Stimulated activated CD8-positive, alpha-beta memory T cell treated with anti-CD3 and anti-CD28 coated beads, Interleukin-15, amount 100 ng/mL, for 1 hour (primary cell): ENCODE results near the gene ATAD3A.
"Not testable (repeated sequence)": the region's sequence is repeated elsewhere in the genome, so short reads cannot be mapped to it uniquely, and the experiment has no call there.

ENCODE experiments used
- DNase-seq: peaks from one replicate; pipeline ENCODE4 v3.0.0-alpha.2; 2020; ENCODE audit warnings: low read depth

ATAD3A gene

GRCh38 chr1:1511533-1512285 lies at the start of gene ATAD3A:
Gene ATAD3A, plus strand, starts transcription at chr1:1512162. Its CDS starts 107 bp downstream, at chr1:1512269.
- DNase-seq: peak; percentile 87

- DNase-seq: no peak
Observed at GRCh38 chr1:1462318-1462966, 49.5 kb upstream of the ATAD3A start.

DNA sequence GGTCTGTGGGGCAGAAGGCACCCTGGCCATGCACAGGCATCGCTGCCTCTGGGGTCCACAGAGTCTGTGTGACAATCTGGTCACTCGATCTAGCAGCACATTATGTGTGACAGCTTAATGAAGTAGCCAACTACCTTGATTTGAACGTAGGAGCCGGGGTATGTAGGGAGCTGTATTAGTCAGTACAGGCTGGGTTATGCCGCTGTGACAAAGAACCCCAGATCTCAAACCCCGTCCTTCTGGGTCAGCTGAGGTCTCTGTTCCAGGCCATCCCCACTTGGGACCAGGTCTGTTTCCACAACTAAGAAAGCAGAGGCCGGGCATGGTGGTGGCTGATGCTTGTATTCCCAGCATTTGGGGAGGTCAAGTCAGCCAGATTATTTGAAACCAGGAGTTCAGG lies 48.6 kb upstream of the ATAD3A start:
- DNase-seq: no peak

GRCh38 chr1:1468196-1468985 lies 43.6 kb upstream of the ATAD3A start:
- not testable (repeated sequence) for DNase-seq

DNA sequence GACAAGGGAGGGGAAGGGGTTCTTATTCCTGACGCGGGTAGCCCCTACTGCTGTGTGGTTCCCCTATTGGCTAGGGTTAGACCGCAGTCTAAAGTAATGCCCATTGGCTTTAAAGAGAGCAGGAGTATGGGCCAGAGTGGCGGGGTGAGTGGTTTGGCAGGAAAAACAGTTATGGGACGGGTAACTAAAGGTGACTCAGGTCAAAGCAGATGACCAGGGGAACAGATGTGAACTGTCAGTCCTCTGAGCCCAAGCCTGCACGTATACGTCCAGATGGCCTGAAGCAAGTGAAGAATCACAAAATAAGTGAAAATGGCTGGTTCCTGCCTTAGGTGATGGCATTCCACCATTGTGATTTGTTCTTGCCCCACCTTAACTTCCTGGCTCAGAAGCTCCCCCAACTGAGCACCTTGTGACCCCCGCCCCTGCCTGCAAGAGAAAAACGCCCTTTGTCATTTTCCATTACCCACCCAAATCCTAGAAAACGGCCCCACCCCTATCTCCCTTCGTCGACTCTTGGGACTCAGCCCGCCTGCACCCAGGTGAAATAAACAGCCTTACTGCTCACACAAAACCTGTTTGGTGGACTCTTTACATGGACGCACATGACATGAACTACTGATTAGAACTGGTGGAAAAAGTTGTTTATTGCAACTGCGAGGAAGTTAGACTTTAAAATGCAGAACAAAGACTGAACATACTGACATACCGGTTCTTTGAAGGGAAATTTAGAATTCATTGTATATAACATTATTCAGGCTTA lies 41.2 kb upstream of the ATAD3A start:
- DNase-seq: no peak

- DNase-seq: peak; percentile 83
Observed at GRCh38 chr1:1471389-1472052, 40.4 kb upstream of the ATAD3A start, which contains the start of gene ATAD3B. Gene ATAD3B, plus strand, starts transcription at chr1:1471765. Its CDS starts 120 bp downstream, at chr1:1471885.

DNA sequence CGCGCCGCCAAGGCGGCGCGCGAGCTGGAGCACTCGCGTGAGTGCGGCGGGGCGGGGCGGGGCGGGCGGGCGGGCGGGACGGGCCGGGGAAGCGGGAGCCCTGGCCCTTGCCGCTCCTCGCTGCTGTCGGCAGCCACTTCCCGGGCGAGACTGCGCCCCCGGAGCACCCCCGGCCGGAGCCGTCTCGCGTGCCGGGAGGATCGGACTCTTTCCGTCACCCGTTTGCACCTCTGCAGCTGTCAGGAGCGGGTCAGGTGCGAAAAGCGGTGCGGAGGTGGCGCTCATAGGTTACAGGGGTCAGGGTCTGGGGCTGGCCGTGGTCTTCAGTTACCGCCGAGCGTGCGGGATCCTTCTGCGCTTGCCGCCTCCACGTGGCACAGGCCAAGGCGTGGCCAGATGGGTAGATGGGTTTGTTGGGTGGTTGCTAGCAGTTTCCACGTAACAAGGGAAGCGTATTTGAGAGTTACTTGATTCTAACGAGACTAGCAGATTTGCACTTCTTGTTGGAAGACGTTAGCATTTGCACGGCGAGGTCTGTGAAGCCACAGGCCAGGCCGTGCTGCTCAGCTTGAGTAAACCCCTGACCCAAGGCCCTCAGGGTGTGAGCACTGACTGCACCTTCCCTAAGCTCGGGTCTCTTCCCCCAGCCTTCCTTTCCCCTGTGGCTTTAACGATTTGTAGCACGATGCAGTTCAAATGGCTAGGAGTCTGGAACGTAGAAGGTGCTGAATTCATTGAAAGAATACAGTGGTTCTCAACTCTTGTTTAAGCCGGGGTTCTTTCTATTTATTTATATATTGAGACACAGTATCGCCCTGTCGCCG lies 39.7 kb upstream of the ATAD3A start:
- DNase-seq: not testable (repeated sequence)

DNA sequence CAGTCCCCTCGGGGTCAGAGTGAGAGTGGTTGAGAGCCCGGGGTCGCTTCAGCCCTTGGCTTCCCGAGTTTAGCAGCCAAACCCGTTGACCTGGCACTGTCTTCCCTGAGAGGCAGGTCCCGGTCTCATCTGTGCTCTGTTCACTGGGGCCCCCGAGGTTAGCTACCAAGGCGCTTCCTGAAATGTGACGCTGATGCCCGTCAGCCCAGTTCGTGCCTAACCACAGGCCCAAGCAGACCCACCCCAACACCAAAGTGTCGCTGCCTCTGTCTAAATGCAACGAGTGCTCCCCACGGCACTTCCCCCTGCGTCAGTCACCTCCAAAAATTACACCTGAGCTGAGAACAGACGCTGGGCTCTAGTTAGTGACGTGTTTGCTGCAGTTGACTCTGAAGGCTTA lies 36.0 kb upstream of the ATAD3A start:
- DNase-seq: not testable (repeated sequence)

DNA sequence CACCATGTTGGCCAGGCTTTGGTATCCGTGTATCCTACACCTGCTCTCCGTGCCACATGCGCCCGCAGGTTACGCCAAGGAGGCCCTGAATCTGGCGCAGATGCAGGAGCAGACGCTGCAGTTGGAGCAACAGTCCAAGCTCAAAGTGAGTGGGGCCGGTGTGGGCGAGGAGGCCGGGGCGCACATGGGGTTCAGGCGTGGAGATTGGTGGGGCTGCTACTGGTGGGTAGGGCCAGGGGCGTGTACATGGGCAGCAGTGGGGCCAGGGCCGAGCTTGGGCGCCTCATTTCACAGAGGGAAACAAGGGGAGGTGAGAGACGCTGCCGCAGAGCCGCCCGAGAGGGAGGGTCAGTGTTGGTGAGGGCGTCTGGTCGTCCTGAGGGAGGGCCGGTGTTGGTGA lies 34.8 kb upstream of the ATAD3A start:
- DNase-seq: no peak

GRCh38 chr1:1479547-1480487 lies 32.1 kb upstream of the ATAD3A start:
- DNase-seq: no peak

DNA sequence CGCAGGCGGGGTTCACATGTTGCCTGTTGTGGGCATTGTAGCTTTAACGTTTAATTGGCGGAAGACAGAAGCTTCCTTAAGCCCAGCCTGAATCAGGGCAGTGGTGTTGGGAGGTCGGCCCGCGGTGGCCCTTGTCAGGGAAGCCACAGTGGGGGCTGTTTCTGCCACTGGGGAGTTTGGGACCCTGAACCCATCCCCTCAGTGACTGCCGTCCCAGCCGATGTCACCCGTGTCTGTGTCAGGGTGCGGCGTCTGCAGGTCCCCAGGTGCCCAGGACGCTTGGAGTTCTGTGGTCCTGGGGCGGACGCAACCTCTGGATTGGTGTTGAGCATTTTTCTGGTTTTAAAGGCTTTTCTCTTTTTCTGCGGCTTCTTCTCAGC lies 31.5 kb upstream of the ATAD3A start:
- not testable (repeated sequence) for DNase-seq

GRCh38 chr1:1481811-1482210 lies 30.2 kb upstream of the ATAD3A start:
- DNase-seq: not testable (repeated sequence)

DNA sequence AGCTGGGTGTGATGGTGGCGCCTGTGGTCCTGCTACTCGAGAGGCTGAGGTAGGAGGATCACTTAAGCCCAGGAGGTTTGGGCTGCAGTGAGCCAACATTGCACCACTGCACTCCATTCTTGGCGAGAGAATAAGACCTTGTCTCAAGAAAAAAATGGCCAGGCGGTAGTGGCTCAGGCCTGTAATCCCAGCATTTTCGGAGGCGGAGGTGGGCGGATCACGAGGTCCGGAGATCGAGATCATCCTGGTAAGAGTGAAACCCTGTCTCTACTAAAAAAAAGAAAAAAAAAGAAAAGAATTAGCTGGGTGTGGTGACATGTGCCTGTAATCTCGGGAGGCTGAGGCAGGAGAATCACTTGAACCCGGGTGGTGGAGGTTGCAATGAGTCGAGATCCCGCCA lies 29.1 kb upstream of the ATAD3A start:
- DNase-seq: no peak

- no peak for DNase-seq
Observed at GRCh38 chr1:1483714-1484113, 28.2 kb upstream of the ATAD3A start.

DNA sequence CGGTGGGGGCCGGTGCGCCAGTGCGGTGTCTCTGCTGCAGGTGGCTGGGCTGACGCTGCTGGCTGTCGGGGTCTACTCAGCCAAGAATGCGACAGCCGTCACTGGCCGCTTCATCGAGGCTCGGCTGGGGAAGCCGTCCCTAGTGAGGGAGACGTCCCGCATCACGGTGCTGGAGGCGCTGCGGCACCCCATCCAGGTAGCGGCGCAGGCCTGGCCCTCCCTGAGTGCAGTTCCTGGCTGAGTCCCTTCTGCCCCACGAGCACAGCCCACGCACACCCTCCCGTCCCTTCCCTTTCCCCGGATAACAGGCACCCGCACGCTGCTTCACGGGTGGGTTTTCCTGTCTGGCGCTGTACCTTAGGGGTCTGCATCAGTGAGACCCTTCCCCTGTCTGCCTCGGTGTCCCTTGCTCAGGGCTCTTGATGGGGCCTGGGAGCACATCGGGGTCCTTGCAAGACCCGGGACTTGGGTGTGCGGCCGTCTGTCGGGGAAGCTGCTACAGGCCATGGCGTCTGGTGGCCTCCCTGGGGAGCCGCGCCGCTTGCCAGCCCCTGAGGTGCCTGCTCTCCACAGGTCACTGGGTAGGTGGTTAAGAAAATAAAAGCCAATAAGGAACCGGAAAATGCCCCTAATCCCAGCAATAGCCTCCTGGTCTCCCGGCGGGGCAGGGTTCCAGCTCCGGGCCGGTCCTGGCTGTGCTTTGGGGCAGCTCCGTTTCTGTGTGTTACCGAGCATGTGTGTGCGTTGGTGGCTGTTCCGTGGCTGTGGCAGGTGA lies 26.8 kb upstream of the ATAD3A start:
- not testable (repeated sequence) for DNase-seq

DNA sequence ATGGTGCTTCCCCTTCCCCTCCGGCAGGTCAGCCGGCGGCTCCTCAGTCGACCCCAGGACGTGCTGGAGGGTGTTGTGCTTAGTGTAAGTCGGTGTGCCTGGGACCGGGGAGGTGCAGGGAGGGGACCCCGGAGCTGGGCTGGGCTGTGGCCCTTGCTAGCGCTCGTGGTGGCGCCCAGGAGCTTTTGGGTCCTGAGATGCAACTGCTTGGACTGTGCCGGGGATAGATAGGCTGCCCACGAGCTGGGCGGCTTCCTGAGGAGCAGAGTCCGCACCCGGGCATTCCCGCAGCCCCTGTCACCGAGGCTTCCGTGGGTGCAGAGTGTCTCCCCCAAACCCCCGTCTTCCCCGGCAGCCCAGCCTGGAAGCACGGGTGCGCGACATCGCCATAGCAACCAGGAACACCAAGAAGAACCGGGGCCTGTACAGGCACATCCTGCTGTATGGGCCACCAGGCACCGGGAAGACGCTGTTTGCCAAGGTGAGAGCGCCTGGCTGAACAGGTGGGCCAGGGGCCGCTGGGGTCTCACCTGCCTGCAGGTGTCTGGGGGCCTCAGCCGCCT lies 26.1 kb upstream of the ATAD3A start:
- DNase-seq: not testable (repeated sequence)

DNA sequence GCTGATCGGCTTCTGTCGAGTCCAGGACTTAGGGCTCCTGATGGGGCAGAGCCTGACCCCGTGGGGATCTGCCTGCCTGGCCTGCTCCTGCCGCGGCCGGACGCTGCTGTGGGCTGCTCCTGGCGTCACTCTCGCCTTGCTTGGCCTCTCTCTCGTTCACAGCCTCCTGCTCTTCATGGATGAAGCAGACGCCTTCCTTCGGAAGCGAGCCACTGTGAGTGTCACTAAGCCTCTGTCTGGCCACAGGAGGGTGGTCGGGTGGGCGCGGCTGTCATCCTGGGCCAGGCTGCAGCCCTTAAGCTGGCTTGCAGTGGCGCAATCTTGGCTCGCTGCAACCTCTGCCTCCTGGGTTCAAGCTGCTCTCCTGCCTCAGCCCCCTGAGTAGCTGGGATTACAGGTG lies 24.3 kb upstream of the ATAD3A start:
- no peak for DNase-seq

- DNase-seq: no peak
Observed at GRCh38 chr1:1489231-1489630, 22.7 kb upstream of the ATAD3A start.
